Stimulated activated CD8-positive, alpha-beta memory T cell treated with anti-CD3 and anti-CD28 coated beads, Interleukin-7, amount 100 ng/mL, for 1 hour (primary cell): ENCODE measurements around the gene MOSPD2.

ENCODE experiments used
- DNase-seq, 2 donors: peaks; one replicate each; pipeline ENCODE4 v3.0.0-alpha.2; 2020; ENCODE audit warnings: low read depth in 2 of 2

MOSPD2 gene

DNA sequence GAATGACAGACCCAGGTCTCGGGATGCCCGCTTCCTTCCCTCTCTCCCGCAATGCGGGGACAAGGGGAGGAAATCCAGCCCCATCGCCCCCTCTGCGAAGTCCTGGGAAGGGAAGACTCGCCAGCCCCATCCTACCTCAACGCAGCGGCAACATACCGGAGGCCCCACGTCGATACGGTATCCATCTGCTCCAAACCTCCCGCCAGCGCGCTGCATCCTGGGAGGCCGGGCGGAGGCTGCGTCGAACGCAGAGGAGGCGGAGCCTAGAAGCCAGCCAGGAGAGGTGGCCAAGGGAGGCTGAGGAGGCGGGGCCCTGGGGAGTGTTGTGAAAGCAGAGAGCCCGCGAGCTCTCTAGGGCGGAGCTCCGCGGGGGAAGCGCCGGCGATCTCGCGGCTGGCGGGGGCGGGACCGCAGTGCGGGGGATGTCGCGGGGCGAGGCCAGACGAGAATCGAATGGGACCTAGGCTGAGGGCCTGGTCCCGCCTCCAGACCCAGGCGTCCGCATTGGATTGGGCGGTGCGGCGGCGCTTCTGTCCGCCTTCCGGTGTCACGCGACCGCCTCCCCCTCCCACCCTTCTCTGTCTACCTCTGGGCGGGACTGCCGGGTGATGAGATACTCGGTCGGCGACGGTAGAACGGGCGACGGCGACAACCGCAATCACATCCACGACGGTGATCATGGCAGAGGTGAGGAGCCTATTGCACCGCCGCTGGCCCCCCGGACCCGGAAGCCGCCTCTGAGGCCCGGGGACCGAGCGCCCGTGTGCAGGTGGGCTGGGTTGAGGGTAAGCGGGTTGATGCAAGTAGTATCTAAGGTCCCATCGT is at the start of gene MOSPD2, which contains the start of gene FANCB:
Gene MOSPD2 (plus strand): TSS at position 571 of the 825 bp plus-strand sequence. CDS start 108 bp downstream, at position 679.
Gene FANCB (minus strand): TSS at position 219 of the 825 bp plus-strand sequence. CDS start 7,559 bp downstream, outside the sequence.
- DNase-seq = peak; percentile 81 to 88

DNA sequence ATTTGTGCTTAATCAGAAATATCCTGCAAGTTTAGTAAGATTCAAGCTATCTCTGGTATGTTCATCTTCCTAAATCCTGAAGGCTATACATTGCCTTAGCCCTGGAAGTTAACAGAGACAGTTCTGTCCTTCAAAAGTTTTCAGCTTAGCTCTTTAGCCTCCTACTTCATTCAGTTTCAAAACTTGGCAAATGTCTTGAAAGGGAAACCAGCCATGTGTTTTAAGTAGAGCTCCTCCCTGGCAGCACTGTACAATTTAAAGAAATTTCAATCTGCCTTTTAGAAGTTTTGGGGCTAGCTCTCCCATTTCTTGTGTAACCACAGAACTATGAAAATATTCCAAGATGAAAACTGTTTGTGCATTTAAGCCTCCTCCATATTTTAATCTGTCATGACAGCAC is 47.4 kb upstream of the MOSPD2 start:
- DNase-seq = no peak

DNA sequence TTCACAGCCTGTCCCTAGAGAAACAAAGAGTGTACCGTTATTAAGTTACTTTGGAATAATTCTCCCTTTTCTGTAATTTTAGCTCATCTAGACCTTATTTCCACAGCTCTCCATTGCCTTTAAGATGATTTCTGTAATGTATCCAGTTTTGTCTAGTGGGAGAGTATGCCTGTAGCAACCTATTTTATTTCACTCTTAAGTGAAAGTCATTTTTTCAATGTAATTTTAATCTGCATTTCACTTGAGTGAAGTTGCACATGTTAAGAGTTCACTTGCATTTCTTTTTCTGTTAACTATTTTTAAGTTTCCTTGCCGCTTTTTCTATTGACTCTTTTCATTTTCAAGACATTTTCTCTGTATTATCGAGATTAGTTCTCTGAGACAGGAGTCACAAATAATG is 46.9 kb upstream of the MOSPD2 start:
- no peak for DNase-seq

DNA sequence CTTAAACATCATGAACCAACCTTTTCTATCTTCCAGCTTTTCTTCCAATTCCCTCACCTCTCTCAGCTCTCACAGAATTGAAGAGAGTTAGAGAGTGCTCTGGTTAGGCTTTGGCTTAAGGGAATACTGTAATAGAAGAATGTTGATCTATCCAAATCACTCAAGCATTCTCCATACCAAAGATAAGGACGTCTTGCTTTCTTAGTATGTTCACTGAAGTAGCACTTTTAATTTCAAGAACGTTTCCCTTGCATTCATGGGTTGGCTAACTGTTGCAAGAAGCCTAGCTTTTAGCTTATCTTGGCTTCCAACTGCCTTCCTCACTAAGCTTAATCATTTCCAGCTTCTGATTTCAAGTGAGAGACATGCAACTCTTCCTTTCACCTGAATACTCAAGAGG is 43.6 kb upstream of the MOSPD2 start:
- no peak for DNase-seq

DNA sequence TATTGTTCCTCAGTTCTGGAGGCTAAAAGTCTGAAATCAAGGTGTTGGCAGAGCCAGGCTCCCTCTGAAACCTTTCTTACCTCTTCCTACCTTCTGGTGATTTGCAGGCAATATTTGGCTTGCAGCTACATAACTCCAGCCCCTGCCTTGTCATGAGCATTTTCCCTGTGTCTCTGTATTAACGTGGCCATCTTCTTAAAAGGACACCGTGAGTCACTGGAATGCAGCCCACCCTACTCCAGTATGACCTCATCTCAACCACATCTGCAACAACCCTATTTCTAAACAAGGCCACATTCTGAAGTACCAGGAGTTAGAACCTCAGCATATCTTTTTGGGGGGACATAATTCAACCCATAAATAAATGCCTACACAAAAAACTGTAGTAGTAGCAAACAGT is 41.1 kb upstream of the MOSPD2 start:
- no peak for DNase-seq

DNA sequence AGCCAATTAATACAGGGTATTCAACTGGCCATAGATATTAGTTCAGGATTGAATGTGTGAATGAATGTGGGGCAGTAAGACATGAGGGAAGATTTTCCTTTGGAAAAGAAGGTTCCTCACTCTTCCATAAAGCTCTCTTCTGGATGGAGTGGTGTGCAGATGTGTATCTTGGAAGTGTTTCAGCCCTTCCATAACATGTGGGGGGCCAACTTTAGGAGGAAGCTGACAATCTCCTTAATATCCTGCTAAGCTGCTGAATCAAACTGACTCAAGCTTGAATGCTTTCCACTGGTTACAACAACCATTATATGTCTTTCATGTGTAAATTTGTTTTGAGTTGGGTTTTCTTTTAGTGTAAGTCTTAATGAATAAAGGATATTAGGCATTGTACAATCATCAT is 40.6 kb upstream of the MOSPD2 start:
- DNase-seq = no peak

DNA sequence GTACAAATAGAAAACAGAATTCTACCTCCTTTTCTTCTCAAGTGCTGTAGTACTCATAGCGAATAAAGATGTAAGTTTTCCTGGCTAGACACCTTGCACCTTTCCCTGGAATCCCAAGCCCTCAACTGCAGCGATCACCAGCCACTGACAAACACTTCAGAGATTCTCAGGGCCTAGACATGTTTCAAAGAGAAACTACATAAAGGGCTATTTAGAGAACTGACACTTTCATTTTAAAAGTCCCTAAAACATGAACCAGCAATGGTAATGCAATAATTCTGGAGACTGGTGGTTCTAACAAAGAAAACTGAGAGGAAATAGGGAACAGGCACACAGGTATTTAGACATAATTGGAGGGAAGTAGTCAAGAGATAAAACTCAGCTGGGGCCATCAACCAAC is 36.1 kb upstream of the MOSPD2 start:
- DNase-seq = no peak

DNA sequence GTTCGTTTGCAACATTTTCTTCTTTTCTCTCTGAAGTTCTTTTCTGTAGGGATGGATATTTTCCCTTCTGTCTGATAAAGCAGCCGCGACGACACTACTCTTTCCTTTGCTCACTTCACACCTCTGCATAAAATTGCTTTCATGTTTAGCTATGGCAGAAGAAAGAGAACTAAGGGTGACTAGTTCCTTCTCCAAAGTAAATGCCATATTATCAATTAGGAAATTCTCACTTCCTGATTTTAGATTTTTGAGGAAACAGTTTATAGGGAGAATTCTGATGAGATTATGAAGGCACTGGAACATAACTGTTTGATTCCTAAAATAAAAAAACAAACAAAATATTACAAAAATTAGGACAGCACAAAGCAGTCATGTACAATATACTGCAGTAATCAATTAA is 29.6 kb upstream of the MOSPD2 start:
- no peak for DNase-seq

DNA sequence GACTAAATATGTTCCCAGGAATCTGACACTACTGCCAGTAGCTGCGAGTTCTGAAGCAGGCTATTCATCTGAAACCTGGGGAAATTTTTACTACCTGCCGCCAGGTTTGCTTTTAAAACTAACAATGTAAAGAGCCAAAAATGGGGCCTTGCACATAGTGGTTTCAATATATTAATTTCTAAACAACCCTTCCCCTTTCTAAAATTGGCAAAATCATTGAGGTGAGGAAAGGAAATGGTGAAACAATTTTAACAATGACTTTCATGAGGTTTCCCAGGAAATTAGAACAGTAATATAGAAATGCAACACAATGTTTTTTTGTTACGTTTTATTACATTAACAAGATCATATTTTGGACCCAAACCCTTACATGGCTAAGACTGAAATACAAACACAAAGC is 21.7 kb upstream of the MOSPD2 start:
- DNase-seq = no peak

DNA sequence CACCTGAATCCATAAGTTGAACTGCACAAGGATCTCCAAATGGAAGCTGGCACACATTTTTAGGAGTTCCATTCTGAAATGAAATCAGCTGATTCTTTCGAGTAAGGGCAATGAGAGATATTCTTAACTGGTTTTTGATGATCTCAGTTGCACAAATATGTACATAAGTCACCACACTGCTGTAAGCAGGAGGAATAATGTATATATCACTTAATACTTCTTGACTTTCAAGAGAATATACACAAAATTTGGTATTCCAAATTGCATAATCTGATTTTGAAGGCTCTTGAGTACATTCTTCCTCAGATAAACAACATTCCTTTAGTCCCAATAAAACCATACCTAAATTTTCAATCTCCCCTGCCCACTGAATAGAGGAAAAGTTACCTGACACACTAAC is 8.6 kb upstream of the MOSPD2 start:
- no peak for DNase-seq

DNA sequence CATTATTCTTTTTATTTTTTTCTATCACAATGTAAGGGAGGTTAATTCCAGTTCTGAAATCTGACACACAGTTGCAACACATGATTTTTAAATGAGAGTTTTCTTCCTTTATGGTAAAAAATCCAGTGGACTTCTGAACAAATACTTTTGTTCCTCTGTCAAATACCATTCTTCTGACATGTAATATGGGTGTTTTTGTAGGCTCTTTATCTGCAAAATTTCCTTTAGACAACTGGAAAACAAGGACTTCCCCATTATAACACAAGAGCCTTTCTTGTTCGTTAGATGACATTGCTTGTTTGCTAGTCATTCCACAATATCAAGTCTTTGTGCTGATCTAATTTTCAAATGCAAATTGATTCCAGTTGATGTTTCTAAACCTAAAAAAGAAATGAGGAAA is 8.0 kb upstream of the MOSPD2 start:
- DNase-seq = no peak

DNA sequence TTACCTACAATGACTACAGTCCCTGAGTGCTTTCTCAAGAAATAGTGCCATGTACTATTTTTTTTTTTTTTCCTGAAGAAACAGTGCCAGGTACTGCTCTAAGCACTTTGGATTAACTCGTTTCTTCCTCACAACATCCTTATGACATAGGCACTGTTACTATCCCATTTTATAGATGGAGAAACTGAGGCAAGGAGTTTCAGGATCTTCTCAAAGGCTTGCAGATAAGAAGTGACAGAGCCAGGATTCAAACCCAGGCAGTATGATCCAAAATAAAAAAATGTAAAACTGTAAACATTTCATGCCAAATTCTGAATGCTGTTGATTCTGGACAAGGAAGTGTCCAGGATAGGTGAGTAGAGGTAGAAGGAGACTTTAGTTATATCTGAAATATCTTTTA is 1.5 kb upstream of the MOSPD2 start:
- DNase-seq = no peak

DNA sequence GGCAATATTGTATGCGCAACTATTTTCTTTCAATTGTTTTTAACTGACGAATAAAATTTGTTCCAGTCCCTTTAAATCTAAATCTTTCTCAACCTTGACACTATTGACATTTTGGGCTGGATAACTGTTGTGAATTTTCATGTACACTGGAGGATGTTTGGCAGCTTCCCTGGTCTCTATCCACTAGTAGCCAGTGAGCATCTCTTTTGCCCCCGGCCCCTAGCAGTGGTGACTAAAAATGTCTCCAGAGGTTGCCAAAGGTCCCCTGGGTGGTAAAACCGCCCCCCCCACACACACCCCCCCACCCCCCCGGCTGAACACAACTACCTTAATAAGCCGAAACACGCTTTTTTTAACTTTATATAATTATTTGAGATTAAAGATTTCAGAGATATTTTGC is 866 bp upstream of the MOSPD2 start:
- DNase-seq = no peak

DNA sequence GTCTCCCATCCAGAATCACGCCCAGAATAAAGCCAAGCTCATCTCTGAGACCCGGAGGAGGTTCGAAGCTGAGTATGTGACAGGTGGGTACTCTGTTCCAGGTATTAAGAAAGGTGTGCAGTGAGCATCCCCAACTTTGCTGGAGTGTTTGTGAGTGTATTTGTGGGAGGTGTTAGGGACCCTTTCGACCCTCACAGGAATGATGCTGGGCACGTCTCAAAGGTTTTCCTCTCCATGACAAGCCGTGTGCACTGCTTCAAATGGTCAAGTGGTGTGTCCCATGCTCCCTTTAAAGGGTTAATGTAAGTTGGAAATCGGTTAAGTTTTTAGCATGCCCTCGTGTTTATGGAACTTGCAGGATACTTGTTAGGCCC is 442 bp downstream of the MOSPD2 start:
- no peak for DNase-seq

DNA sequence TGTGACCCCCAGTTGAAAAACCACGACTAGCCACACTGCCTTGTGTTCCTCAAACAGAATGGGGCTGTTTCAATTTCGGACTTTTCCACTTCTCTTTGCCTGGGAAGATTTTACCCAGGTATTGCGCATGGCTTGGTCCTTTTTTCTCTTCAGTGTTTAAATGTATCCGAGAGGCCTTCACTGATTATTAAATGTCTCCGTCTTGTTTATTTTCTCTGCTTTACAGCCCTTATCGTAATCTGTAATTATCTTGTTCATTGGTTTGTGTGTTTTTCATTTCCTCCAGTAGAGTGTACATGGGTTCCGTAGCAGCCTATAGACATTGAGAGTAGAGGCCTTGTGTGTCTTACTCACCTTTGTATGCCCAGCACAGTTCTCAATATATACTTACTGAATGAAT is 2.4 kb downstream of the MOSPD2 start:
- no peak for DNase-seq

DNA sequence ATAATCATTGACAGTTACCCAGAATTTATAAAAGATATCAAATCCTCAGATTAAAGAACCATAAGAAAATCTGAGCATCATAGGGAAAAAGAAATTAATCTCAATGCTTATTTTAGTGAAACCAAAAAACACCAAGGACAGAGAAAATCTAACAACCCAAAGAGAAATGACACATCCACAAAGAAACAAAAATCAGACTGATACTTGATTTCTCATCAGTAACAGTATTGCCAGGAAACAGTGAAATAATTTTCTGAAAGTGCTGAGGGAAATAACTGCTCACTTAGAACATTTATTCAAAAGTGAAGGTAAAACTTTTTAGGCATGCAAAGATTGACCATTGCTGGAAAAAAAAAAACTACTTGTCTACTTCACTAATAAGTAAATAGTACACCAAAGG is 10.6 kb downstream of the MOSPD2 start:
- DNase-seq = no peak

DNA sequence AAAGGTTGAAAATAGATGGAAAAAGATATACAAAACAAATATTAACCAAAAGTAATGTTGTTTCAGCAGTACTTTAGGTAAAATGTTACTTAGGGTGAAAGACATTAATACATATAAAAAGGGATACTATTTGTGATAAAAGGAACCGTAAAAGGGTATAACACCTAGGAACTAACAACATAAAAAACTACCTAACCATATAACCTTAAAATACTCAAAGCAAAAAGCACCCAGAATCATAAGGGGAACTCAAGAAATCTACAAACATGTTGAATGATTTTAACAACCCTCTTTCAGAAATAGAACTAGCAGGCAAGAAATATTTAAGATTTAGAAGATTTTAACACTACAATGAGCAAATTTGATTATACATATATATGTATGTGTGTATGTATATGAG is 11.5 kb downstream of the MOSPD2 start:
- no peak for DNase-seq

DNA sequence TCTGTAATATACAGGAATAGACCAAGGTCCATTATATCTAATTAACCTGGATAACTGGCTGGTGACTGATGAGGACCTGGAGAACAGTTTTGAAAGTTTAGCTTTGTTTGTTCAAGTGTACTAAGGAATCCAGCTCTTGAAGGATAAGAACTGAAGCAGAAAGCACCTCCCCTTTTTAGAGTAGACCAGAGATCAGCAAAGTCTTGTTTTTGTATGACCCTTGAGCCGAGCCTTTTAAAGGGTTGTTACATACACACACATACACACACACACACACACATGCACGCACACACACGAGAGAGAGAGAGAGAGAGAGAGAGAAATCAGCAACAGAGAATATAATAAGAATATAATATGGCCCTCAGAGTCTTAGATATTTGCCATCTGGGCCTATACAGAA is 13.0 kb downstream of the MOSPD2 start:
- DNase-seq = no peak

DNA sequence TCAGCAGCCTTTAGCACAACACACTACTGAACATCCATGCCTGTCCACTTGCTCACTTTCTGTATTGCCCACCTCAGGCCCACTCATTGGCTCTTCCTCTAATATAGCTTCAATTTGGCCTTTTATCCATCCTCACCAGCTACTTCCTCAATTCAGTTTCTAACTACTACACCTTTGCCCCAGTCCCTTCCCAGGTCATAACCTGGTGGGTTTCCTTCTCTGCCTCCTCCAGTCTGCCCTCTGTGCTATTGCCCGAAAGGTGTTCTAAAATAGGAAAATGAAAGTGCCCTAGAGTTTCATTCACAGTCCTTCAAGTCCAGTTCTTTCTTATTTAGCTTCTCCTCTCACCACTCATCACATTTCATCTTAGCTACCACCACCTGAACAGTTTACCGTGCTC is 23.1 kb downstream of the MOSPD2 start:
- no peak for DNase-seq

DNA sequence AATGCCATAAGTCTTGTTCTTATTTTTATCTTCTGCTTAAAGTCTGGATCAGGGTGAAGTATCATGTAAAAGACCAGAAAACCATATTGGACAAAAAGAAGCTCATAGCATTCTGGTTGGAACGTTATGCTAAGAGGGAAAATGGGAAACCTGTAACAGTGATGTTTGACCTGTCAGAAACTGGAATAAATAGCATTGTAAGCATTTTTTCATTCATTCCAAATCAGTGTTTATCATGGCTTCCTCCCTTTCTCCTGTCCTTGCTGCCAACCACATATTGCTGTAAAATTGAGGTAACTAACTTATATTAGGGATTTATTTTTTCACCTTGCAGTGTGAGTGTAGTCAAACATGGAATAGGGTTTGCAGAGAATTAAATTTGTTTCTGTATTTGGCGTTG is 23.8 kb downstream of the MOSPD2 start:
- no peak for DNase-seq

DNA sequence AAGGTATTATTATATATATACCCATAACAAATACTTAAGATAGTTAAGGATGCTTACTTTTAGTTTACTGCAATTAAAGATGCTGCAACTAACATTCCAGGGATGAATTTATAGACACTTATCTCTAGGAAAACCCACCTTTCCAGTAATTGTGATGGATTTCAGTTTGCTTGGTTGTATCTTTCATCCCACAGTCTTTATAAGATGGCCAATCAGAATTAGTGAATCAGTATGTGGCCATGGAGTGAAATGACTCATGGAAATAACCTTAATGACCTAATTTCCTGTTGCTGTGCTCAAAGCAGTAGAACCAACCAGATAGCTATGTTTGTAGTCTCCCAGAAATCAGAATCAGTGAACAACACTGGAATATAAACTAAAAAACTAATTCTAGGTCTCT is 26.4 kb downstream of the MOSPD2 start:
- DNase-seq = no peak

DNA sequence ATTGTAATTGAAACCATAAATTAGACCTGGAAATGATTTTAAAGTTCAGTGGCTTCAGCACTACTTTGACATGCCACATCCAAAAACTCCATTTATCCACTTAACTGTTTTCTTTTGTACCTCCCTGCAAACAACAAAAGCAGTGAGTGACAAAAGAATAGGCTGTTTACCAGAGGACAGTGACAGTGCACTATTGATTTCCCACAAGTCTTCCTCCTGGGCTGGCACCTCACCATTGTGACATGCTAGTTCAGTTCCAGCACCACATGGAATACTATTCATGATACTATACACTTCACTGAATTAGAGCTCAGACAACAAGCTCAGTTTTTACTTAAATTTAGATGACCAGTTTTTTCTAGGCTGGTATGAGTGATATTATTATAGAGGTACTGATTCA is 29.3 kb downstream of the MOSPD2 start:
- no peak for DNase-seq

DNA sequence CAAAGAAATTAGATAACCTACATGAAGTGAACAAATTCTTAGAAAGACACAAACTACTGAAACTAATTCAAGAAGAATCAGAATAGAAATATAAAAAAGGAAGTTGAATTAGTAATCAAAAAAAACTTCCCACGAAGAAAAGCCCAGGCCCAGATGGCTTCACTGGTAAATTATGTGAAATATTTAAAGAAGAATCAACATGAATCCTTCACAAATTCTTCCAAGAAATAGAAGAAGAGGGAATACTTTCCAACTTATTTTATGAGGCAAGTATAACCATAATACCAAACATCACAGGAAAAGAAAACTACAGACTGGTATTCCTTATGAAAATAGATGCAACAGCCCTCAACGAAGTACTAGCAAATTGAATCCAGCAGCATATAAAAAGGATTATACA is 30.7 kb downstream of the MOSPD2 start:
- DNase-seq = no peak

DNA sequence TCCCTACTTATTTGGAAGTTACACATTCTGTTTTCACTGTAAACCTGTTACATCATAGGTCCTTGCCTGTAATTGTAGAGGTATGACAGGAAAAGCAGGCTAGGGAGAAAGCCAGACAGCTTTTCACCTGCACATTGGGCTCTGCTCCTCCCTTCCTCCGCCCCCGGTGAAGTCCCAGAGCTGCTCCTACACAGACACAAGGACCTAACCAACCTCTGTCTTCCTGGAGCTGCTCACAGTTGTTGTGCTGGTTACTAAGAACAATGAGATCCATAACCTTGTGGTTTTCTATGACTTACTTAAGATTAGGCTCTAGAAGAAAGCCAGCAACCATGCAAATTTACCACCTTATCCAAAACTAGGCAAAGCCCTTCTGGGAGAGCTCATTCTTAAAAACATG is 40.0 kb downstream of the MOSPD2 start:
- no peak for DNase-seq
